Measurements from ENCODE around the gene HDAC8.

HDAC8 gene

GRCh38 chrX:72294497-72294896, 278.1 kb downstream of the HDAC8 start:
- DNase-seq (ENCODE audit: low read depth), result no peak

GRCh38 chrX:72282302-72282701, 290.3 kb downstream of the HDAC8 start:
- DNase-seq (ENCODE audit: low read depth), result no peak

GRCh38 chrX:72280321-72280845, 292.3 kb downstream of the HDAC8 start:
- DNase-seq (ENCODE audit: low read depth), result no peak

All from activated T-cell treated with anti-CD3 and anti-CD28 coated beads for 24 hours (primary cell).